Fibroblast of skin of abdomen (primary cell): ENCODE measurements around the gene TIMM10B.
"Not testable (repeated sequence)": the region's sequence is repeated elsewhere in the genome, so short reads cannot be mapped to it uniquely, and the experiment has no call there.

Experiments used
- DNase-seq: peaks from one replicate; pipeline ENCODE4 v3.0.0-alpha.2; 2013

Gene TIMM10B

DNA sequence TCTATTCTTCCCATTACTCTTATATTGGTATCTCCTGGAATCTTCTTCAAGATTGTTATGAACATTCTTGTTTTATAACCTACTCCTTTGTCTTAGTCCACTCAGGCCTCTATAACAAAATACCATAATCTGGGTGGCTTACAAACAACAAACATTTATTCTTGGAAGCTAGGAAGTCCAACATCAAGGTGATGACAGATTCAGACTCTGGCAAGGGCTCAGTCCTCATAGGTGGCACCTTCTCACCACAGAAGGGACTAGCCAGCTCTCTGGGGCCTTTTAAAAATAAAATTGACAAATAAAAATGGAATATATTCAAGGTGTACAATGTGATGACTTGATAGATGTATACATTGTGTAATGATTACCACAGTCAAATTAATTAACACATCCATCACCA is 35.6 kb downstream of the TIMM10B start:
- no peak for DNase-seq

- no peak for DNase-seq
Observed at GRCh38 chr11:6520265-6520664, 39.0 kb downstream of the TIMM10B start.

DNA sequence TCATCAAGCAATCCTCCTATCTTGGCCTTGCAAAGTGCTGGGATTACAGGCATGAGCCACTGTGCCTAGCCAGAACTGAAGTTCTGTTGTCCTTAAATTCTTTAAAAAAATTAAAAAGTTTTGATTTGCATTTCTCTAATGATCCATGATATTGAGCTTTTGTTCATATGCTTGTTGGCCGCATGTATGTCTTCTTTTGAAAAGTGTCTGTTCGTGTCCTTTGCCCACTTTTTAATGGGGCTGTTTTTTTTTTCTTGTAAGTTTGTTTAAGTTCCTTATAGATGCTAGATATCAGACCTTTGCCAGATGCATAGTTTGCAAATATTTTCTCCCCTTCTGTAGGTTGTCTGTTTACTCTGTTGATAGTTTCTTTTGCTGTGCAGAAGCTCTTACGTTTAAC is 40.6 kb downstream of the TIMM10B start:
- not testable (repeated sequence) for DNase-seq

- DNase-seq, result peak; percentile 79
Observed at GRCh38 chr11:6523253-6523652, 42.0 kb downstream of the TIMM10B start.

- DNase-seq, result no peak
Observed at GRCh38 chr11:6526411-6527135, 45.3 kb downstream of the TIMM10B start.

- DNase-seq, result no peak
Observed at GRCh38 chr11:6529266-6529665, 48.0 kb downstream of the TIMM10B start.

- no peak for DNase-seq
Observed at GRCh38 chr11:6530848-6531247, 49.5 kb downstream of the TIMM10B start.

DNA sequence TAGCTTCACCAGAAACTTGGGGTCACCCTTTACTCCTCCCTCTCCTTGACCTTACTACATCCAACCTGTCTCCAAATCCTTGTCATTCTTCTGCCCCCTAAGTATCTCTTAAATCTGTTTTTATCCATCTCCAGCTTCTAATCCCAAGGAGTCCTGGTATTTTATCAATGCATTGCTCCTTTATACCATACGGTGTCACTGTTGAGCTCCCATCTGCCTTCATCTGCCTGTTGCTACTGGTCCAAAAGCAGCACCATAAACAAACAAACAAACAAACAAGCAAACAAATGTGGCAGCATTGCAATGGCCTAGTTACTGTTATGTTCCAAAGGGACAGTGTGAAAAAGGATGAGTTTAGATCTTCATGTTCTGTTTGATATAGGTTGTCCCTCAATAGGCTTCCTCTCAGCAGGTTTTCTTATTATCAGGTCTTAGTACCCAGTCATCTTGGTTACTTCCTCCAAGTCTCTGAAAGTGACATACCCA is 50.0 kb downstream of the TIMM10B start:
- peak; percentile 45 for DNase-seq
